ENCODE measurements around the gene SPARCL1. TPM values are rescaled to one million over a fixed set of nuclear protein-coding genes. Genes with fewer than 3 reads are reported as not detected.

The SPARCL1 gene
- total and polyA plus RNA-seq, 2 experiments from 2014 or later, result 15.2 to 45.4 TPM

DNA sequence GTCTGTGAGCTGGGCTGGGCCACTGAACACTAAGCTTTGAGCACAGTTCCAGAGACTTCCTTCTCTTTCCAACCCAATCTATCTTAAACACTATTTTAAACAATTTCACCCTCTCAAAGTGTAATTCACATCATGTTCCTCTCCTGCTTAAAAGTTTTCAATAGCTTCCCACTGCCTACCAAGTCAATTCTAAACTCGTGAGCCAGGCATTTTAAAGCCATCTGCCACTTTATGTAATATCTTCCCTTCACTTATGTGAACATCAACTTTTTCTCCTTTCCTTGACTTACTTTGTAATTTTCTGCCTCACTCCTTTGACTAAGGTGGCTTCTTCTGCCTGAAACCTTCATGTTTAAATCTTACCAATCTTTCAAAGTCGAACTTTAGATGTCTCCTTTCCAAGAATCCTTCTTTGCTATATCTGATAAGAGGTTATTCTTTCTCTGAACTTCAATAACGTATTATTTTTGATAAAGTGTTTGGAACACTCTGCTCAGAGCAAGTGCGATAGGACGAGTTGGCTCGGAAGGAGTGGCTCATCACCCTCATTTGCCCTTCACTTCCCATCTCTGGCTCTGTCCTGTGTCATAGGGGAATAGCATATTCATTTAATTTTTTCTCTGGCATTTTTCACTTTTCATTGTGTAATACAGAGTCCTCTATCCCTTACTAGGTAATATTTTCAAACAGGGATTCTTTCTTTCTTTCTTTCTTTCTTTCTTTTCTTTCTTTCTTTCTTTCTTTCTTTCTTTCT, 13.0 kb upstream of the SPARCL1 start:
- Histone ChIP-seq H3K36me3 (replicated peaks; ENCODE audit: insufficient read depth, low read depth) (no peaks in the 10 kb centered on the region), H3K4me2 (no peak overlapping the region), H3K79me2 (no peaks in the 10 kb centered on the region), H3K9me3 (ENCODE audit: low read depth) (no peaks in the 10 kb centered on the region), H4K20me1 (ENCODE audit: insufficient read depth, poor library complexity, severe bottlenecking) (no peaks in the 10 kb centered on the region), H3K4me1 (ENCODE audit: insufficient read depth) (no peaks in the 10 kb centered on the region), H3K27me3 (no peaks in the 10 kb centered on the region), H3K27ac (no peak overlapping the region), H3K9me2 (replicated peaks; ENCODE audit: insufficient read depth) (no peaks in the 10 kb centered on the region), H2AFZ (no peak overlapping the region), H3K4me3 (no peak overlapping the region)
- WGBS (ENCODE audit: low lambda C conversion rate, missing lambda C conversion rate), result 87% methylated on average over 6 of the region's 6 CpGs
- TF ChIP-seq, protein P1, sequence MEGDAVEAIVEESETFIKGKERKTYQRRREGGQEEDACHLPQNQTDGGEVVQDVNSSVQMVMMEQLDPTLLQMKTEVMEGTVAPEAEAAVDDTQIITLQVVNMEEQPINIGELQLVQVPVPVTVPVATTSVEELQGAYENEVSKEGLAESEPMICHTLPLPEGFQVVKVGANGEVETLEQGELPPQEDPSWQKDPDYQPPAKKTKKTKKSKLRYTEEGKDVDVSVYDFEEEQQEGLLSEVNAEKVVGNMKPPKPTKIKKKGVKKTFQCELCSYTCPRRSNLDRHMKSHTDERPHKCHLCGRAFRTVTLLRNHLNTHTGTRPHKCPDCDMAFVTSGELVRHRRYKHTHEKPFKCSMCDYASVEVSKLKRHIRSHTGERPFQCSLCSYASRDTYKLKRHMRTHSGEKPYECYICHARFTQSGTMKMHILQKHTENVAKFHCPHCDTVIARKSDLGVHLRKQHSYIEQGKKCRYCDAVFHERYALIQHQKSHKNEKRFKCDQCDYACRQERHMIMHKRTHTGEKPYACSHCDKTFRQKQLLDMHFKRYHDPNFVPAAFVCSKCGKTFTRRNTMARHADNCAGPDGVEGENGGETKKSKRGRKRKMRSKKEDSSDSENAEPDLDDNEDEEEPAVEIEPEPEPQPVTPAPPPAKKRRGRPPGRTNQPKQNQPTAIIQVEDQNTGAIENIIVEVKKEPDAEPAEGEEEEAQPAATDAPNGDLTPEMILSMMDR (IDR thresholded peaks at IDR 0.05; ENCODE audit: poor library complexity), result no peak
- TF ChIP-seq EZH2 (IDR thresholded peaks at IDR 0.05; ENCODE audit: borderline replicate concordance), result no peak
- TF ChIP-seq EZH2phosphoT487 (IDR thresholded peaks at IDR 0.05; ENCODE audit: low read depth, severe bottlenecking, unreplicated experiment), result no peak
- DNase-seq (ENCODE audit: low spot score), result no peak

DNA sequence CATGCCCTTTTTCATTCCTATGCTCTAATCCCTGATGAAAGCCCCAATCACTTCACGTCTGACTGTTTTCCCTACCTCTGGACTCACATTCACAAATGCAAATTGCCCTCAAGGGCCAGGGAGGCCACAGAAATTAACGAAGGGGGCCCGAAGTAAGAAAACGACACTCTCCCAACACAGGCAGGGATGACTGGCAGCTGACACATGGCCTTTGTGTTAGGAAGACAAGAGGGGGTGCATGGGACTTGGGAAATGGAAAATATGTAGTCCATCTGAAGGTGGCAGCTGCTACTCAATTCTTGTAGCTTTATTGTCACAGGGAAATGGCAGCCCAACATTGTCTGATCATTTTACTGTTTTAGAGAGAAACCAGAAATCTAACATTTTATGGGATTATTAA, 12.3 kb upstream of the SPARCL1 start:
- WGBS (ENCODE audit: low lambda C conversion rate, missing lambda C conversion rate), result 53% methylated on average over 4 of the region's 4 CpGs
- H3K36me3 ChIP-seq (replicated peaks; ENCODE audit: insufficient read depth, low read depth), result no peaks in the 10 kb centered on the region
- no peak for DNase-seq (ENCODE audit: low spot score)
- H3K79me2 ChIP-seq, result no peaks in the 10 kb centered on the region
- H4K20me1 ChIP-seq (ENCODE audit: insufficient read depth, poor library complexity, severe bottlenecking), result no peaks in the 10 kb centered on the region
- H3K4me3 ChIP-seq, result no peak overlapping the region
- no peak overlapping the region for H3K4me2 ChIP-seq
- H3K4me1 ChIP-seq (ENCODE audit: insufficient read depth), result no peaks in the 10 kb centered on the region
- no peaks in the 10 kb centered on the region for H3K27me3 ChIP-seq
- H3K27ac ChIP-seq, result no peak overlapping the region
- TF ChIP-seq EZH2phosphoT487 (IDR thresholded peaks at IDR 0.05; ENCODE audit: low read depth, severe bottlenecking, unreplicated experiment) (no peak), EZH2 (IDR thresholded peaks at IDR 0.05; ENCODE audit: borderline replicate concordance) (no peak)
- TF ChIP-seq, protein P1 (IDR thresholded peaks at IDR 0.05; ENCODE audit: poor library complexity), result no peak
- no peaks in the 10 kb centered on the region for H3K9me3 ChIP-seq (ENCODE audit: low read depth)
- no peak overlapping the region for H2AFZ ChIP-seq
- H3K9me2 ChIP-seq (replicated peaks; ENCODE audit: insufficient read depth), result no peaks in the 10 kb centered on the region

DNA sequence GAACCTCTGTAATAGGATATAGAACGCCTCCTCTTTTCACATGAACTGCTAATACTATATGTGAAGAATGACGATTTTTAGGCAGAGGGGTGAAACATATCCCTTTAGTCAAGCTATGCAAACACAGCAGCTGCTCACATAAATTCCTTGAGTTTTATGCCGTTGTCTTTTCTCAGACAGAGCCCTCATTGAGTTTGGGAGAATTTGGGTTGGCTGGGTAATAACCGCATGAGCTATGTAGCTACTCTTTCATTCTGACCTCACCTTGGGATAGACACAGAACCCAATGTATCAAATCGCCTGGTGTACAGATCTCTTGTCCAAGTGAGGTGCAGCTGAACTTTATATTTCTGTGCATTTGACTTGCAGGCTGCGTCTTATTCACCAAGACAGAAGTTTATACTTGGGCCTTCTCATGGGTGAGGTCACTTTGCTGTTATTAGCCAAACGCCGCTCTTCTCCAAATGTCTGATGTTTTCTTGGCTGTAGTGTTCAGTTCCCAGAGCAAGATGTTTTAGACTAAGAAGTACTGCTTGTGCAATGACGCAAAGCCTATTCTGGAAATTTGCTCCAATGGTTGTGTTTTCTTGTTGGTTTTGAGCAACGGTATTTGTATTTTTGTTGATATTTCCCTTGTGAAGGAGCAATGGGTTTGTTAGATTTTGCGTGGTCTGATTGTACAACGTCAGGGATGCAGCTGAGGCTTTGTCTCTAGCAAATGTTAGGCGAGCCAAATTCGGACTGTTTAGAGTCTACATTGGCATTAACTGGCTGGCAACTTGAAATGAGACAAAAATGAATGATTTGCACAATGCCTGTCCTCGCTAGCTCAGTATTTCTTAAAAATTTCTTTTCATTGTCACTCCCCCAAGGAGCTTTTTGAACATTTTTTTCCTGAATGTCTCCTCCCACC, 11.2 kb upstream of the SPARCL1 start:
- DNase-seq (ENCODE audit: low spot score), result no peak
- Histone ChIP-seq H3K4me1 (ENCODE audit: insufficient read depth) (no peaks in the 10 kb centered on the region), H3K4me2 (no peak overlapping the region), H3K9me3 (ENCODE audit: low read depth) (no peaks in the 10 kb centered on the region), H3K79me2 (no peaks in the 10 kb centered on the region), H4K20me1 (ENCODE audit: insufficient read depth, poor library complexity, severe bottlenecking) (no peaks in the 10 kb centered on the region), H3K36me3 (replicated peaks; ENCODE audit: insufficient read depth, low read depth) (no peaks in the 10 kb centered on the region), H3K27me3 (no peaks in the 10 kb centered on the region), H2AFZ (no peak overlapping the region), H3K4me3 (no peak overlapping the region), H3K27ac (no peak overlapping the region), H3K9me2 (replicated peaks; ENCODE audit: insufficient read depth) (no peaks in the 10 kb centered on the region)
- TF ChIP-seq EZH2 (IDR thresholded peaks at IDR 0.05; ENCODE audit: borderline replicate concordance) (no peak), EZH2phosphoT487 (IDR thresholded peaks at IDR 0.05; ENCODE audit: low read depth, severe bottlenecking, unreplicated experiment) (no peak)
- TF ChIP-seq, protein P1 (IDR thresholded peaks at IDR 0.05; ENCODE audit: poor library complexity), result no peak
- 89% methylated on average over 15 of the region's 15 CpGs for WGBS (ENCODE audit: low lambda C conversion rate, missing lambda C conversion rate)

Data from hepatocyte (in vitro differentiated cells).